ENCODE results near the gene RALGPS2.
A peak's percentile ranks its signal among the peaks of the same experiment; 100 is the strongest.

The RALGPS2 gene, protein sequence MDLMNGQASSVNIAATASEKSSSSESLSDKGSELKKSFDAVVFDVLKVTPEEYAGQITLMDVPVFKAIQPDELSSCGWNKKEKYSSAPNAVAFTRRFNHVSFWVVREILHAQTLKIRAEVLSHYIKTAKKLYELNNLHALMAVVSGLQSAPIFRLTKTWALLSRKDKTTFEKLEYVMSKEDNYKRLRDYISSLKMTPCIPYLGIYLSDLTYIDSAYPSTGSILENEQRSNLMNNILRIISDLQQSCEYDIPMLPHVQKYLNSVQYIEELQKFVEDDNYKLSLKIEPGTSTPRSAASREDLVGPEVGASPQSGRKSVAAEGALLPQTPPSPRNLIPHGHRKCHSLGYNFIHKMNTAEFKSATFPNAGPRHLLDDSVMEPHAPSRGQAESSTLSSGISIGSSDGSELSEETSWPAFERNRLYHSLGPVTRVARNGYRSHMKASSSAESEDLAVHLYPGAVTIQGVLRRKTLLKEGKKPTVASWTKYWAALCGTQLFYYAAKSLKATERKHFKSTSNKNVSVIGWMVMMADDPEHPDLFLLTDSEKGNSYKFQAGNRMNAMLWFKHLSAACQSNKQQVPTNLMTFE

DNA sequence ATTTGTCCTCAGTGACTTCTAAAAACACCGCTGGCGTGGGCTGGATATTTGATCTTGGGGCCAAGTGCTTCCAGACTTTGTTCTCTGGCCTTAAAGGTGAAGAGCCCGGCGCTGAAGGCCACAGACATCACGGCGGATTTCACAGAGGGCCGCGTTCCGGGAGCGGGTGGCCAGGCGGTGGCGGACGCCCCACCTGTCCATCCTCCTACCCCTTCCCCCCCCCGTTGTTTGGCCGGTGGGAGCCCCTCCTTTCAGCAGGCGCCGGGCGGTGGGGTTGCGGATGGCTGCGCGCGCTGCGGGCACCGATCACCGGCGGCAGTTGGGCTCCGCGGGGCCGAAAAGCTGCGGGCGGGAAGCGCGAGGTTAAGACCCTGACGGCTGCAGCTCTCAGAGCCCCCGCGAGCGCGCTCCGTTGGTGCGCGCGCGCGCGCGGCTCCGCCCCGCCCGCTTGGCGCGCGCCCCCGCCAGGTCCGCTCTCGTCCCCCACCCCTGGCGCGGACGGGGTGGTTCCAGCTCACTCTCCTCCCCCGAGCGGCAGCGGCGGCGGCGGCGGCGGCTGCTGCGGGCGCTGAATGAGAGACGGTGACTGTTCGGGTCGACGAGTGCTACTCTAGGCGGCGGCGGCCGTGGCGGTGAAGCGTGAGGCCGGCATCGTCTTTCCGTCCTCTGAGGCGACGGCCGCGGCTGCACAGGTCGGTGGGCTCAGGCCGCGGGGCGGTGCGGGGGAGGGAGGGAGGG is at the start of gene RALGPS2:
Gene RALGPS2, plus strand, starts transcription at position 517 of the 738 bp plus-strand sequence. CDS start 51,521 bp downstream, outside the sequence.
- peak; percentile 70 for DNase-seq (ENCODE audit: low read depth)
- peak within 1 kb of the TSS; percentile 77 for H3K4me3 ChIP-seq (ENCODE audit: low read depth, low read length)
- TF ChIP-seq, protein P1, sequence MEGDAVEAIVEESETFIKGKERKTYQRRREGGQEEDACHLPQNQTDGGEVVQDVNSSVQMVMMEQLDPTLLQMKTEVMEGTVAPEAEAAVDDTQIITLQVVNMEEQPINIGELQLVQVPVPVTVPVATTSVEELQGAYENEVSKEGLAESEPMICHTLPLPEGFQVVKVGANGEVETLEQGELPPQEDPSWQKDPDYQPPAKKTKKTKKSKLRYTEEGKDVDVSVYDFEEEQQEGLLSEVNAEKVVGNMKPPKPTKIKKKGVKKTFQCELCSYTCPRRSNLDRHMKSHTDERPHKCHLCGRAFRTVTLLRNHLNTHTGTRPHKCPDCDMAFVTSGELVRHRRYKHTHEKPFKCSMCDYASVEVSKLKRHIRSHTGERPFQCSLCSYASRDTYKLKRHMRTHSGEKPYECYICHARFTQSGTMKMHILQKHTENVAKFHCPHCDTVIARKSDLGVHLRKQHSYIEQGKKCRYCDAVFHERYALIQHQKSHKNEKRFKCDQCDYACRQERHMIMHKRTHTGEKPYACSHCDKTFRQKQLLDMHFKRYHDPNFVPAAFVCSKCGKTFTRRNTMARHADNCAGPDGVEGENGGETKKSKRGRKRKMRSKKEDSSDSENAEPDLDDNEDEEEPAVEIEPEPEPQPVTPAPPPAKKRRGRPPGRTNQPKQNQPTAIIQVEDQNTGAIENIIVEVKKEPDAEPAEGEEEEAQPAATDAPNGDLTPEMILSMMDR (conservative IDR thresholded peaks at IDR 0.05; ENCODE audit: low read depth, low read length): no peak

DNA sequence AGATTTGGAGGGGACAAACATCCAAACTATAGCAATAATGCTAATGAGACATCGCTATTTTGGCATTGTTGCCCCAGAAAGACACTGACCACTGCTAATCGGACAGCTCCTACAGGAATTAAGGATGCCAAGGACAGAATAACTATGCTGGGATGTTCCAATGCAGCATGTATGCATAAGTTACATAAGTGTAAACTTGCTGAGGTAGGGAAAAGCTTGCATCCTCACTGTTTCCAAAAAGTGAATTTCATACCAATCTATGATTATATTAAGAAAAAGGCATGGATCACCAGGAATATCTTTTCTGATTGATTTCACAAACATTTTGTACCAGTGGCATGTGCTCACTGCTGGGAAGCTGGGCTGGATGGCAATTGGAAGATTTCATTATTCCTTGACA is 45.8 kb upstream of the RALGPS2 start:
- TF ChIP-seq, protein P1 (conservative IDR thresholded peaks at IDR 0.05; ENCODE audit: low read depth, low read length): no peak
- no peak overlapping the region for H3K4me3 ChIP-seq (ENCODE audit: low read depth, low read length)
- no peak for DNase-seq (ENCODE audit: low read depth)

DNA sequence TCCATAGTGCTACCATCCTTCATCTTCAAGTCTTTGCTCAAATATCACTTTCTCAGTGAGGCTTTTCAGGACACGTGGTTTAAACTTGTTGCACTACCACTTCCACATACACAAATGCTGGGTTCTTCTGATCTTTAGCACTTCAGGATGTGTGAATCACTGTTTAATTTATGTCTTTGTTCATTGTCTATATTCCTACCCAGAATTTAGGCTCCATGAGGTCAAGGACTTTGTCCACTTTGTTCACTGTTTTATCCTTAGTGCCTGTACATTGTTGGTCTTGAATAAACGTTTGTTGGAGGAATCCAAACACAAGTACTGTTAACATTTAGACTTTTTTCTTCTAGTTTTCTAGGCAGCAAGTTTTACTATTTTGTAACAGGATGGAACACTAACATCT is 42.6 kb upstream of the RALGPS2 start:
- TF ChIP-seq, protein P1 (conservative IDR thresholded peaks at IDR 0.05; ENCODE audit: low read depth, low read length): no peak
- DNase-seq (ENCODE audit: low read depth): no peak
- no peak overlapping the region for H3K4me3 ChIP-seq (ENCODE audit: low read depth, low read length)

DNA sequence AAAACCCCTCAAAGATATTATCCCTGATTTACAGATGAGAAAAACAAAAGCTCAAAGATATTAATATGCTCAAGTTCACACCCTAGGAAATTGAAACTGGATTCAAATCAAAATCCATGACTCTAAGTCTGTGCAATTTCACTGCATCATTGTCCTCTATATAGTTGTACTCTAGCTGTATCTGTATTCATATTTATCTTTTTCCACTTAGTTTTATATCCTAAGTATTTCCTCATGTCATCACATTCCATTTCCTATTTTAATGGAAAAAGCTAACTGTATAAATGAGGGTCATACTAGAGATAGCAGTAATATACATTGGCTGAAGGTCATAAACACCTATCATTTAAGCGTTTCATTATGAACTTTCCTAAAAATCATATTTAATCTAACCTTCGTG is 42.2 kb upstream of the RALGPS2 start:
- no peak for DNase-seq (ENCODE audit: low read depth)
- H3K4me3 ChIP-seq (ENCODE audit: low read depth, low read length): no peak overlapping the region
- TF ChIP-seq, protein P1 (conservative IDR thresholded peaks at IDR 0.05; ENCODE audit: low read depth, low read length): no peak

DNA sequence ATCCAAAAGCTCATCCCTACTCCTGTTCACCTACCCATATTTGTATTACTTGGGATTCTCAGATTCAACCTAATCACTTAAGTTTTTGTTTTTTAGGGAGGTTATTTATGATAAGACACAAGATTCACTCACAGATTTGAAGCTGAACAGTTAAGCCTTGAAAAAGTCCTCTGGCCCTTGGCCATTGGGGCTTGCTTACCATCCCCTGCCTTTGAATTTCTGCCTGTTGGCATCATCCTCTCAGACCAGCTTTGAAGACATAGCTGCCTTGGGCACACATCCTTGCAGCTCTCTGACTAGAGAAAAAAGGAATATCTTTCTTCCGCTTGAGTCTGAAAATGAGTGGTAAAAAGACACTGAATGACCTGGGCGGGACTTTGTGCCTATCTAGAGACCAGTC is 41.8 kb upstream of the RALGPS2 start:
- TF ChIP-seq, protein P1 (conservative IDR thresholded peaks at IDR 0.05; ENCODE audit: low read depth, low read length): no peak
- no peak for DNase-seq (ENCODE audit: low read depth)
- no peak overlapping the region for H3K4me3 ChIP-seq (ENCODE audit: low read depth, low read length)

DNA sequence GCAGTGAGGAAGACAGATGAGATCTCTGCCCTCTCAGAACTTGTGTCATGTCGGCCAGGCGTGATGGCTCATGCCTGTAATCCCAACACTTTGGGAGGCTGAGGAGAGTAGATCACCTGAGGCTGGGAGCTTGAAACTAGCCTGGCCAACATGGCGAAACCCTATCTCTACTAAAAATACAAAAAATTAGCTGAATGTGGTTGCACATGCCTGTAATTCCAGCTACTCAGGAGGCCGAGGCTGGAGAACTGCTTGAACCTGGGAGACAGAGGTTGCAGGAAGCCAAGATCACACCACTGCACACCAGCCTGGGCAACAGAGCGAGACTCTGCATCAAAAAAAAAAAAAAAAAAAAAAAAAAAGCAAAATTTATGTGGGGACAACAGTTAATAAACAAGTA is 40.9 kb upstream of the RALGPS2 start:
- no peak overlapping the region for H3K4me3 ChIP-seq (ENCODE audit: low read depth, low read length)
- peak; percentile 76 for DNase-seq (ENCODE audit: low read depth)
- TF ChIP-seq, protein P1 (conservative IDR thresholded peaks at IDR 0.05; ENCODE audit: low read depth, low read length): no peak

All from choroid plexus epithelial cell (primary cell).